HEK293 (cell line): ENCODE results near the gene GRB14.

Experiments used
- CTCF ChIA-PET: fragments of 350-600 bp; formaldehyde crosslinking; extraction: SDS; loops from one replicate; lab custom pipeline; 2021; ENCODE audit warnings: antibody characterized with exemption; lab: Yijun Ruan, JAX
- POLR2A ChIA-PET: fragments of 300-600 bp; formaldehyde crosslinking; extraction: SDS; loops from one replicate; lab custom pipeline; 2020; ENCODE audit warnings: antibody characterized with exemption, inconsistent platforms; lab: Yijun Ruan, JAX
- H3K27ac ChIP-seq: fragments of 200-500 bp; sonication (Bioruptor generic); 2 replicates; pipeline ENCODE4 v1.5.1; 2014; ENCODE audit warnings: low read depth, low read length, control low read depth, inconsistent platforms; ENCODE audit errors: extremely low read depth
- H3K36me3 ChIP-seq, 2 experiments: fragments of 200-500 bp in 1 of 2; sonication (Bioruptor generic) in 1 of 2; 1 replicate in 1 of 2; 2 replicates in 1 of 2; pipeline ENCODE4 v1.5.1; 2014 to 2017; ENCODE audit warnings: inconsistent platforms in 2 of 2, low read length in 2 of 2; ENCODE audit not compliant: control insufficient read depth in 2 of 2, insufficient read depth in 1 of 2
- H3K4me1 ChIP-seq: fragments of 200-500 bp; sonication (Bioruptor generic); 2 replicates; pipeline ENCODE4 v1.5.1; 2014; ENCODE audit warnings: mild to moderate bottlenecking, low read length, inconsistent platforms; ENCODE audit not compliant: control insufficient read depth, insufficient read depth
- H3K4me3 ChIP-seq: 2 replicates; pipeline ENCODE4 v1.5.1; 2011; ENCODE audit warnings: low read depth, mild to moderate bottlenecking, control low read depth, low read length, moderate library complexity
- H3K9me3 ChIP-seq: fragments of 200-500 bp; sonication (Bioruptor generic); 2 replicates; pipeline ENCODE4 v1.5.1; 2014; ENCODE audit warnings: low read depth, low read length, inconsistent platforms; ENCODE audit not compliant: control insufficient read depth, insufficient read depth
- HOXA7 ChIP-seq: sonication (generic); formaldehyde crosslinking; IDR thresholded peaks from 2 replicates; pipeline ENCODE4 v1.8.1; 2022; ENCODE audit warnings: missing genetic modification reagents, borderline replicate concordance
- SETDB1 ChIP-seq: IDR thresholded peaks from one replicate; pipeline ENCODE4 v1.6.1; 2017; ENCODE audit warnings: mild to moderate bottlenecking, low read length, moderate library complexity, mixed read lengths; ENCODE audit not compliant: insufficient read length
- ZBTB49 ChIP-seq: fragments of 450-650 bp; formaldehyde crosslinking; IDR thresholded peaks from 2 replicates; pipeline ENCODE4 v1.5.1; 2016; ENCODE audit warnings: missing biosample characterization, missing genetic modification characterization, low read depth
- ZNF112 ChIP-seq: fragments of 450-650 bp; formaldehyde crosslinking; IDR thresholded peaks from 2 replicates; pipeline ENCODE4 v1.5.0; 2017; ENCODE audit warnings: missing biosample characterization, missing genetic modification characterization
- ZNF121 ChIP-seq: fragments of 450-650 bp; formaldehyde crosslinking; IDR thresholded peaks from 2 replicates; pipeline ENCODE4 v1.5.1; 2016; ENCODE audit warnings: missing biosample characterization, missing genetic modification characterization
- ZNF140 ChIP-seq: fragments of 450-650 bp; formaldehyde crosslinking; IDR thresholded peaks from 2 replicates; pipeline ENCODE4 v1.5.1; 2016; ENCODE audit warnings: missing biosample characterization, missing genetic modification characterization
- ZNF155 ChIP-seq: fragments of 450-650 bp; formaldehyde crosslinking; IDR thresholded peaks from 2 replicates; pipeline ENCODE4 v1.5.1; 2016; ENCODE audit warnings: missing biosample characterization, missing genetic modification characterization
- ZNF16 ChIP-seq: fragments of 450-650 bp; formaldehyde crosslinking; IDR thresholded peaks from 2 replicates; pipeline ENCODE4 v1.5.1; 2016; ENCODE audit warnings: low read depth, missing biosample characterization, missing genetic modification characterization
- ZNF350 ChIP-seq: fragments of 450-650 bp; formaldehyde crosslinking; IDR thresholded peaks from 2 replicates; pipeline ENCODE4 v1.5.0; 2017; ENCODE audit warnings: missing biosample characterization, mild to moderate bottlenecking, missing genetic modification characterization
- ZNF391 ChIP-seq: fragments of 450-650 bp; formaldehyde crosslinking; IDR thresholded peaks from 2 replicates; pipeline ENCODE4 v1.5.1; 2016; ENCODE audit warnings: low read depth, missing biosample characterization, missing genetic modification characterization, borderline replicate concordance
- ZNF394 ChIP-seq: fragments of 450-650 bp; formaldehyde crosslinking; IDR thresholded peaks from 2 replicates; pipeline ENCODE4 v1.5.1; 2016; ENCODE audit warnings: missing biosample characterization, missing genetic modification characterization, mild to moderate bottlenecking, moderate library complexity, borderline replicate concordance
- ZNF544 ChIP-seq: fragments of 450-650 bp; formaldehyde crosslinking; IDR thresholded peaks from 2 replicates; pipeline ENCODE4 v1.5.0; 2017; ENCODE audit warnings: missing biosample characterization, missing genetic modification characterization
- ZNF561 ChIP-seq: fragments of 450-650 bp; IDR thresholded peaks from 2 replicates; pipeline ENCODE4 v1.5.1; 2018; ENCODE audit warnings: missing biosample characterization, missing genetic modification characterization, borderline replicate concordance
- ZNF658 ChIP-seq: fragments of 450-650 bp; formaldehyde crosslinking; IDR thresholded peaks from 2 replicates; pipeline ENCODE4; 2016; ENCODE audit warnings: missing biosample characterization, missing genetic modification characterization
- ZNF768 ChIP-seq: fragments of 450-650 bp; formaldehyde crosslinking; IDR thresholded peaks from 2 replicates; pipeline ENCODE4 v1.5.1; 2018; ENCODE audit warnings: missing biosample characterization, mild to moderate bottlenecking, missing genetic modification characterization
- ZNF830 ChIP-seq: fragments of 450-650 bp; IDR thresholded peaks from 2 replicates; pipeline ENCODE4 v1.5.0; 2018; ENCODE audit warnings: missing biosample characterization, missing genetic modification characterization, low read depth, mild to moderate bottlenecking, moderate library complexity
- TF ChIP-seq, protein P1 (sequence below): fragments of 450-650 bp; formaldehyde crosslinking; IDR thresholded peaks from 2 replicates; pipeline ENCODE4 v1.5.1; 2016; ENCODE audit warnings: missing biosample characterization, missing genetic modification characterization
- TF ChIP-seq, protein P2 (sequence below): fragments of 450-650 bp; formaldehyde crosslinking; IDR thresholded peaks from 2 replicates; pipeline ENCODE4 v1.5.1; 2016; ENCODE audit warnings: missing biosample characterization, missing genetic modification characterization
- TF ChIP-seq, protein P3 (sequence below): fragments of 450-650 bp; formaldehyde crosslinking; conservative IDR thresholded peaks from 2 replicates; pipeline ENCODE4 v1.5.1; 2016; ENCODE audit warnings: low read depth, missing biosample characterization, missing genetic modification characterization

Gene GRB14

DNA sequence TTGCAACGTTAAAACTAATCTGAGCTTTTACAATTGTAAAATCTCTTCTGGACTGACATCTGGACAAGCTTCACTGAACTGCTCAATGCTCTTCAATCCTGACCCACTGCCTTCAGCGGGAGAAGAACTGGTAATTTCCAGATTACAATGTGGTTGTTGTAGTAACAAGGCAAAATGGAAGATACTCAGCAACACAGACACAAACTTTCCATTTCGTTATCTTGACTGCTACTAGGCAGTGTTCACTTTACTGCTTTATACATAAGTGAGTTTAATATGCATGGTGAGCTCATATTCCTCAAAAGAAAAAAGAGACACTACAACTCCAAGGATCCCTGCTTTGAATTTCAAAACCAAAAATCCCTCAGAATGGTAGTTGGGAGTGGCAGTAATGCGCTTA, 51.9 kb downstream of the GRB14 start:
- H3K4me1 ChIP-seq: no peaks in the 10 kb centered on the region
- POLR2A ChIA-PET: no interaction called here
- CTCF ChIA-PET: interaction anchor here (0.6 to 1.5 kb wide), 3 partner anchors 9 to 275 kb away, joined by 3 to 7 read pairs (median 3); no protein-coding TSS in a partner anchor
- H3K27ac ChIP-seq: no peak overlapping the region
- TF ChIP-seq ZNF768 (tag by site-specific recombination): no peak
- no peak for TF ChIP-seq ZNF350 (tag by site-specific recombination)
- TF ChIP-seq ZNF391 (tag by site-specific recombination): no peak
- no peak for TF ChIP-seq SETDB1
- TF ChIP-seq ZNF121 (tag by site-specific recombination): no peak
- TF ChIP-seq, protein P1, sequence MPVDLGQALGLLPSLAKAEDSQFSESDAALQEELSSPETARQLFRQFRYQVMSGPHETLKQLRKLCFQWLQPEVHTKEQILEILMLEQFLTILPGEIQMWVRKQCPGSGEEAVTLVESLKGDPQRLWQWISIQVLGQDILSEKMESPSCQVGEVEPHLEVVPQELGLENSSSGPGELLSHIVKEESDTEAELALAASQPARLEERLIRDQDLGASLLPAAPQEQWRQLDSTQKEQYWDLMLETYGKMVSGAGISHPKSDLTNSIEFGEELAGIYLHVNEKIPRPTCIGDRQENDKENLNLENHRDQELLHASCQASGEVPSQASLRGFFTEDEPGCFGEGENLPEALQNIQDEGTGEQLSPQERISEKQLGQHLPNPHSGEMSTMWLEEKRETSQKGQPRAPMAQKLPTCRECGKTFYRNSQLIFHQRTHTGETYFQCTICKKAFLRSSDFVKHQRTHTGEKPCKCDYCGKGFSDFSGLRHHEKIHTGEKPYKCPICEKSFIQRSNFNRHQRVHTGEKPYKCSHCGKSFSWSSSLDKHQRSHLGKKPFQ (tag by site-specific recombination): no peak
- TF ChIP-seq ZNF544 (tag by site-specific recombination): no peak
- TF ChIP-seq ZNF830: no peak
- TF ChIP-seq ZNF394 (tag by site-specific recombination): no peak
- TF ChIP-seq ZNF112 (tag by site-specific recombination): no peak
- TF ChIP-seq ZNF140 (tag by site-specific recombination): no peak
- TF ChIP-seq HOXA7 (CRISPR knock-in tag): no peak
- TF ChIP-seq ZNF561: no peak
- TF ChIP-seq, protein P2, sequence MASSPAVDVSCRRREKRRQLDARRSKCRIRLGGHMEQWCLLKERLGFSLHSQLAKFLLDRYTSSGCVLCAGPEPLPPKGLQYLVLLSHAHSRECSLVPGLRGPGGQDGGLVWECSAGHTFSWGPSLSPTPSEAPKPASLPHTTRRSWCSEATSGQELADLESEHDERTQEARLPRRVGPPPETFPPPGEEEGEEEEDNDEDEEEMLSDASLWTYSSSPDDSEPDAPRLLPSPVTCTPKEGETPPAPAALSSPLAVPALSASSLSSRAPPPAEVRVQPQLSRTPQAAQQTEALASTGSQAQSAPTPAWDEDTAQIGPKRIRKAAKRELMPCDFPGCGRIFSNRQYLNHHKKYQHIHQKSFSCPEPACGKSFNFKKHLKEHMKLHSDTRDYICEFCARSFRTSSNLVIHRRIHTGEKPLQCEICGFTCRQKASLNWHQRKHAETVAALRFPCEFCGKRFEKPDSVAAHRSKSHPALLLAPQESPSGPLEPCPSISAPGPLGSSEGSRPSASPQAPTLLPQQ: no peak
- TF ChIP-seq ZNF658 (tag by site-specific recombination): no peak
- no peak for TF ChIP-seq ZBTB49 (tag by site-specific recombination)
- H3K4me3 ChIP-seq: no peak overlapping the region
- no peaks in the 10 kb centered on the region for H3K9me3 ChIP-seq
- no peaks in the 10 kb centered on the region for H3K36me3 ChIP-seq

GRCh38 chr2:164568317-164568716, 53.0 kb downstream of the GRB14 start:
- CTCF ChIA-PET: no interaction called here
- H3K36me3 ChIP-seq: no peaks in the 10 kb centered on the region

DNA sequence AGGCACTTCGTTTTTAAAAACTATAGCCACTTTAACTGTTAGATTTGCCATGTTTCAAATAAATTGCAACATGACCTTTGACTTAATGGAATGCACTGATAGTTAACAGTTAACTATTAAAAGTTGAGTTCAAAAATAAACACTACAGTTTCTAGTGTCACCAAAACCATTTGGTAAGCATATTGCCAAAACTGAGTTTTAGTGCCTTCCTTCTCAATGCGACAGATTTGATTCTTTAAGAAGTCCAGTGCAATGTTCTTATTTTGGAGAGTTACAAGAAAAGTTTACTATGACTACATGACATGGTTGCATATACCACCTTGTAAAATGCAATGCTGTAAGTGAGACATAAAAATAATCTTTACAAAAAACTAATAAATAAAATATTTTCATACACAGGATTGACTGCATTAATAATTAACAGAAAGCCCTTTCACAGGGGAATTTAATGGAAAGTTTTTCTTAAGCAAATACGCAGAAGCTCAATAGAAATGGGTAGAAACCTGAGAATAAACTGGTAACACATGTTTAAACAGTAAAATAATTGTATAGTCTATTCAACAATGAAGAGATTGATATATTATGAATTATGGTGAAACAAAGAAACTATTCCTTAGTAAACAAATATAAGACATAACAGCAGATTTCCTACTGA, 53.8 kb downstream of the GRB14 start:
- H3K9me3 ChIP-seq: no peaks in the 10 kb centered on the region
- H3K4me1 ChIP-seq: no peaks in the 10 kb centered on the region; the same call in 1 of the 2 replicates
- ChIA-PET CTCF (no interaction called here), POLR2A (no interaction called here)
- no peak overlapping the region for H3K27ac ChIP-seq
- no peak for TF ChIP-seq ZNF155 (tag by site-specific recombination)
- TF ChIP-seq, protein P3, sequence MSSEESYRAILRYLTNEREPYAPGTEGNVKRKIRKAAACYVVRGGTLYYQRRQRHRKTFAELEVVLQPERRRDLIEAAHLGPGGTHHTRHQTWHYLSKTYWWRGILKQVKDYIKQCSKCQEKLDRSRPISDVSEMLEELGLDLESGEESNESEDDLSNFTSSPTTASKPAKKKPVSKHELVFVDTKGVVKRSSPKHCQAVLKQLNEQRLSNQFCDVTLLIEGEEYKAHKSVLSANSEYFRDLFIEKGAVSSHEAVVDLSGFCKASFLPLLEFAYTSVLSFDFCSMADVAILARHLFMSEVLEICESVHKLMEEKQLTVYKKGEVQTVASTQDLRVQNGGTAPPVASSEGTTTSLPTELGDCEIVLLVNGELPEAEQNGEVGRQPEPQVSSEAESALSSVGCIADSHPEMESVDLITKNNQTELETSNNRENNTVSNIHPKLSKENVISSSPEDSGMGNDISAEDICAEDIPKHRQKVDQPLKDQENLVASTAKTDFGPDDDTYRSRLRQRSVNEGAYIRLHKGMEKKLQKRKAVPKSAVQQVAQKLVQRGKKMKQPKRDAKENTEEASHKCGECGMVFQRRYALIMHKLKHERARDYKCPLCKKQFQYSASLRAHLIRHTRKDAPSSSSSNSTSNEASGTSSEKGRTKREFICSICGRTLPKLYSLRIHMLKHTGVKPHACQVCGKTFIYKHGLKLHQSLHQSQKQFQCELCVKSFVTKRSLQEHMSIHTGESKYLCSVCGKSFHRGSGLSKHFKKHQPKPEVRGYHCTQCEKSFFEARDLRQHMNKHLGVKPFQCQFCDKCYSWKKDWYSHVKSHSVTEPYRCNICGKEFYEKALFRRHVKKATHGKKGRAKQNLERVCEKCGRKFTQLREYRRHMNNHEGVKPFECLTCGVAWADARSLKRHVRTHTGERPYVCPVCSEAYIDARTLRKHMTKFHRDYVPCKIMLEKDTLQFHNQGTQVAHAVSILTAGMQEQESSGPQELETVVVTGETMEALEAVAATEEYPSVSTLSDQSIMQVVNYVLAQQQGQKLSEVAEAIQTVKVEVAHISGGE (tag by site-specific recombination): no peak
- H3K36me3 ChIP-seq: no peaks in the 10 kb centered on the region
- H3K4me3 ChIP-seq: no peak overlapping the region

More at GRCh38 chr2:164568317-164568716, 53.0 kb downstream of the GRB14 start:
- POLR2A ChIA-PET: no interaction called here
- Histone ChIP-seq H3K4me1 (no peaks in the 10 kb centered on the region), H3K27ac (no peak overlapping the region), H3K9me3 (no peaks in the 10 kb centered on the region), H3K4me3 (no peak overlapping the region)
- TF ChIP-seq SETDB1 (no peak), ZNF16 (no peak)
